WTC11 (cell line): Measurements from ENCODE around the gene ALOX12.

ENCODE experiments used
- CTCF ChIP-seq: fragments of 200-600 bp; IDR thresholded peaks from 2 replicates; pipeline ENCODE4 v1.8.0; 2022; ENCODE audit warnings: antibody characterized with exemption
- FOXK1 ChIP-seq: sonication (generic); formaldehyde crosslinking; IDR thresholded peaks from 2 replicates; pipeline ENCODE4 v1.8.0; 2022; ENCODE audit warnings: mild to moderate bottlenecking, moderate library complexity, missing genetic modification reagents

GRCh38 chr17:6989779-6990178, 6.1 kb upstream of the ALOX12 start:
- TF ChIP-seq CTCF (no peak), FOXK1 (CRISPR knock-in tag) (no peak)
